Hepatocyte (in vitro differentiated cells): ENCODE results near the gene ZNF804B. TPM values are rescaled to one million over a fixed set of nuclear protein-coding genes. Genes with fewer than 3 reads are reported as not detected.

Experiments used
- DNase-seq: peaks from one replicate; pipeline ENCODE4 v3.0.0-alpha.2; 2016; ENCODE audit warnings: low spot score
- H2AFZ ChIP-seq: fragments of 200-600 bp; sonication (generic); 2 replicates; pipeline ENCODE4 v1.6.0; 2016; ENCODE audit warnings: antibody characterized with exemption, mild to moderate bottlenecking
- H3K27ac ChIP-seq: fragments of 200-600 bp; sonication (generic); 2 replicates; pipeline ENCODE4 v1.5.1; 2016; ENCODE audit warnings: mild to moderate bottlenecking
- H3K27me3 ChIP-seq: fragments of 200-600 bp; sonication (generic); 2 replicates; pipeline ENCODE4 v1.6.1; 2016
- H3K36me3 ChIP-seq: fragments of 200-600 bp; sonication (generic); replicated peaks from 2 replicates; pipeline ENCODE4 v1.5.1; 2016; ENCODE audit warnings: low read depth; ENCODE audit not compliant: insufficient read depth
- H3K4me1 ChIP-seq: fragments of 200-600 bp; sonication (generic); 2 replicates; pipeline ENCODE4 v1.5.1; 2016; ENCODE audit warnings: mild to moderate bottlenecking, moderate library complexity; ENCODE audit not compliant: insufficient read depth
- H3K4me2 ChIP-seq: fragments of 200-600 bp; sonication (generic); 2 replicates; pipeline ENCODE4 v1.6.0; 2016
- H3K4me3 ChIP-seq: fragments of 200-600 bp; sonication (generic); 2 replicates; pipeline ENCODE4 v1.5.1; 2016; ENCODE audit warnings: mild to moderate bottlenecking
- H3K79me2 ChIP-seq: fragments of 200-600 bp; sonication (generic); 2 replicates; pipeline ENCODE4 v1.6.0; 2017; ENCODE audit warnings: mild to moderate bottlenecking
- H3K9me2 ChIP-seq: fragments of 200-600 bp; sonication (generic); replicated peaks from 2 replicates; pipeline ENCODE4 v1.6.0; 2017; ENCODE audit warnings: mild to moderate bottlenecking; ENCODE audit not compliant: insufficient read depth
- H3K9me3 ChIP-seq: fragments of 200-600 bp; sonication (generic); 2 replicates; pipeline ENCODE4 v1.5.1; 2016; ENCODE audit warnings: low read depth, mild to moderate bottlenecking
- H4K20me1 ChIP-seq: fragments of 200-600 bp; sonication (generic); 2 replicates; pipeline ENCODE4 v1.6.0; 2016; ENCODE audit warnings: mild to moderate bottlenecking; ENCODE audit not compliant: insufficient read depth, poor library complexity, severe bottlenecking
- EZH2 ChIP-seq: fragments of 200-600 bp; sonication (generic); IDR thresholded peaks from 2 replicates; pipeline ENCODE4 v1.6.1; 2016; ENCODE audit warnings: antibody characterized with exemption, mild to moderate bottlenecking, borderline replicate concordance
- EZH2phosphoT487 ChIP-seq: fragments of 200-600 bp; sonication (generic); IDR thresholded peaks from one replicate; pipeline ENCODE4 v1.6.1; 2018; ENCODE audit warnings: antibody characterized with exemption, mild to moderate bottlenecking, low read depth, moderate library complexity; ENCODE audit not compliant: unreplicated experiment, severe bottlenecking
- WGBS: methylation state at CpG from one replicate; pipeline ENCODE4 v1.1.6; 2016; ENCODE audit warnings: low lambda C conversion rate; ENCODE audit errors: missing lambda C conversion rate; 5-methylcytosine and 5-hydroxymethylcytosine counted together
- polyA plus RNA-seq: library from polyadenylated mRNA; unstranded; fragments of >200 nt; fragmentation: Nextera tagmentation; extraction: Ambion mirVana; gene quantifications from 2 replicates; pipeline ENCODE4 v1.2.1, GENCODE V29; 2016
- total RNA-seq: library from RNA; depleted of rRNA; stranded (reverse); fragments of >200 nt; gene quantifications from 2 replicates; pipeline ENCODE4 v1.2.3, GENCODE V29; 2014
- TF ChIP-seq, protein P1 (sequence below): fragments of 200-600 bp; sonication (generic); IDR thresholded peaks from 2 replicates; pipeline ENCODE4 v1.5.1; 2016; ENCODE audit warnings: antibody characterized with exemption, mild to moderate bottlenecking; ENCODE audit not compliant: poor library complexity

Gene ZNF804B
- total and polyA plus RNA-seq, 2 experiments from 2014 or later: not detected

DNA sequence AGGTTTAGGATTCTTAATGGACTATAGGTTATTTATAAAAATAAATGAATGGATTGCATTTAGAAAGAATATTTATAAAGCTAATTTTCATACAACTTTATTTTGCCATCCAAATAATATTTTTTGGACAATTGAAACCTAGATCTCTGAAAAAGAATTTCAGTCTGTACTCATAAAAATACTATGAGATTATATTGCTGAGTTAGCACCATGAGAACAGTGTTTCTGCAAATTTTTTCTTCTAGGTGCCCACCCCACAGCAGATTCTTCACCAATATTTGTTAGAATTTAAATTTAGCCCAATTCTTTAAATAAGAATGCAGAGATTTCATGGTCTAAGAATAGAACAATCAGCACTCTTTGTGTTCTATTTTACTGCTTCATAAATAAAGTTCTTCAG, 121.6 kb downstream of the ZNF804B start:
- TF ChIP-seq EZH2: no peak
- TF ChIP-seq, protein P1, sequence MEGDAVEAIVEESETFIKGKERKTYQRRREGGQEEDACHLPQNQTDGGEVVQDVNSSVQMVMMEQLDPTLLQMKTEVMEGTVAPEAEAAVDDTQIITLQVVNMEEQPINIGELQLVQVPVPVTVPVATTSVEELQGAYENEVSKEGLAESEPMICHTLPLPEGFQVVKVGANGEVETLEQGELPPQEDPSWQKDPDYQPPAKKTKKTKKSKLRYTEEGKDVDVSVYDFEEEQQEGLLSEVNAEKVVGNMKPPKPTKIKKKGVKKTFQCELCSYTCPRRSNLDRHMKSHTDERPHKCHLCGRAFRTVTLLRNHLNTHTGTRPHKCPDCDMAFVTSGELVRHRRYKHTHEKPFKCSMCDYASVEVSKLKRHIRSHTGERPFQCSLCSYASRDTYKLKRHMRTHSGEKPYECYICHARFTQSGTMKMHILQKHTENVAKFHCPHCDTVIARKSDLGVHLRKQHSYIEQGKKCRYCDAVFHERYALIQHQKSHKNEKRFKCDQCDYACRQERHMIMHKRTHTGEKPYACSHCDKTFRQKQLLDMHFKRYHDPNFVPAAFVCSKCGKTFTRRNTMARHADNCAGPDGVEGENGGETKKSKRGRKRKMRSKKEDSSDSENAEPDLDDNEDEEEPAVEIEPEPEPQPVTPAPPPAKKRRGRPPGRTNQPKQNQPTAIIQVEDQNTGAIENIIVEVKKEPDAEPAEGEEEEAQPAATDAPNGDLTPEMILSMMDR: no peak
- TF ChIP-seq EZH2phosphoT487: no peak
- H3K4me3 ChIP-seq: no peak overlapping the region
- H3K27ac ChIP-seq: no peak overlapping the region

DNA sequence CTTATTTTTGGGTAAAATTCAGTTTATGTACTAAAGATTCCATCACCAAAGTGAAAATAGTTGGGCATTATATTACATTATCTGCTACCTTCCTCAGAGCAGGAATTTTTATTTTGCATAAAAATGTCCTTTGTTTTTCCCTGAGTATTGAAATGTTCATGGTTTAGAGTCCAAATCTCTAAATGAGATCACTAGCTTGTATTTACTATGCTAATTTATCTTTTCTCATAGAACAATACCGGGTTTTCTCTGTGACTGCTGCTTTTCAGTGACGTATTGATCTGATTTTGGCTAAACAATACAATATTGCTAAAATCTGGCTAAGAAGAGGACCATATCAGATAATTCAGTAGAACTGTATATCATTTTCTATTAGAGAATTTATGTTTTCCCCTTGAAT, 125.6 kb downstream of the ZNF804B start:
- H3K4me1 ChIP-seq: no peaks in the 10 kb centered on the region
- H2AFZ ChIP-seq: no peak overlapping the region
- H3K9me3 ChIP-seq: no peaks in the 10 kb centered on the region
- no peaks in the 10 kb centered on the region for H3K27me3 ChIP-seq
- no peaks in the 10 kb centered on the region for H3K79me2 ChIP-seq
- WGBS: 62% methylated on average over 2 of the region's 2 CpGs
- H3K9me2 ChIP-seq: no peaks in the 10 kb centered on the region
- no peak overlapping the region for H3K4me3 ChIP-seq
- no peak for DNase-seq
- no peaks in the 10 kb centered on the region for H3K36me3 ChIP-seq
- H3K4me2 ChIP-seq: no peak overlapping the region
- no peak for TF ChIP-seq EZH2phosphoT487
- TF ChIP-seq, protein P1: no peak
- no peak for TF ChIP-seq EZH2
- H4K20me1 ChIP-seq: no peaks in the 10 kb centered on the region
- no peak overlapping the region for H3K27ac ChIP-seq

More for the DNA sequence above, 121.6 kb downstream of the ZNF804B start:
- Histone ChIP-seq H3K9me2 (no peaks in the 10 kb centered on the region), H2AFZ (no peak overlapping the region), H4K20me1 (no peaks in the 10 kb centered on the region), H3K4me1 (no peaks in the 10 kb centered on the region), H3K79me2 (no peaks in the 10 kb centered on the region), H3K27me3 (no peaks in the 10 kb centered on the region), H3K9me3 (no peaks in the 10 kb centered on the region), H3K36me3 (no peaks in the 10 kb centered on the region), H3K4me2 (no peak overlapping the region)
- no peak for DNase-seq

DNA sequence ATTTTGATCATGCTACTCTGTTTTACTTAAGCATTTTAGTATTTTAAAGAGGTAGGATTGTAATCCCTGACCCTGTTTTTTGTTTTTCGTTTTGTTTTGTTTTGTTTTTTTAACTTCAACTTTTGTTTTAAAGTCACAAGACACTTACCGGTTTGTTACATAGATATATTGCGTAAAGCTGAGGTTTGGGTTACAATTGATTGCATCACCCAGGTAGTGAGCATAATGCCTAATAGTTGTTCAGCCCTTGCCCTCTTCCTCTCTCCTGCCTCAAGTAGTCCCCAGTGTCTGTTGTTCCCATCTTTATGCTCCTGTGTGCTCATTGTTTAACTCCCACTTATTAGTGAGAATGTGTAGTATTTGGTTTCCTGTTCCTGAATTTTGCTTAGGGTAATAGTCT, 129.2 kb downstream of the ZNF804B start:
- no peaks in the 10 kb centered on the region for H3K36me3 ChIP-seq
- H3K4me3 ChIP-seq: no peak overlapping the region
- no peaks in the 10 kb centered on the region for H3K79me2 ChIP-seq
- no peaks in the 10 kb centered on the region for H3K4me1 ChIP-seq
- H4K20me1 ChIP-seq: no peaks in the 10 kb centered on the region
- H3K9me3 ChIP-seq: no peaks in the 10 kb centered on the region
- H3K4me2 ChIP-seq: no peak overlapping the region
- no peaks in the 10 kb centered on the region for H3K27me3 ChIP-seq
- DNase-seq: no peak
- no peaks in the 10 kb centered on the region for H3K9me2 ChIP-seq
- WGBS: 79% methylated on average over 3 of the region's 3 CpGs
- TF ChIP-seq EZH2phosphoT487 (no peak), EZH2 (no peak)
- TF ChIP-seq, protein P1: no peak
- H3K27ac ChIP-seq: no peak overlapping the region
- H2AFZ ChIP-seq: no peak overlapping the region

DNA sequence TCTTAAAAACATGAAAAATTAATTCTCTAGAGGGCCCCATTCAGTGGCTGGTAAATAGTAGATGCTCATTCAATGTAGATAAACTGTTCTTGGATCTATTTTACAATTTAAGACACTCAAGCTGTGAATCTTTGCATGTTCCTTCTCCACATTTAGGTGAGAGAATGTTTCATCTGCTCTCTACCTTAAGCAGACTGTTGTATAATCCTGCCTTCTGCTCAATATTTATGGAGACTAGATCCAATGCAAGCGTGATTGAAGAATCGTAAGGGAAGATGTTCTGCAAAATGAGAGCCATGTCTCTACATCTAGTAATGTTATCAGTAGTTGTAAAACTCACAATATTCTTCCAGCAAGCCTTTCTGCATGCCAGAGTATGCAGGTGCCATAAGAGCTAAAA, 151.0 kb downstream of the ZNF804B start:
- no peak overlapping the region for H3K27ac ChIP-seq
- DNase-seq: no peak
- no peak overlapping the region for H2AFZ ChIP-seq
- WGBS: 88% methylated on average over 2 of the region's 2 CpGs
- H3K36me3 ChIP-seq: no peaks in the 10 kb centered on the region
- no peaks in the 10 kb centered on the region for H3K9me3 ChIP-seq
- H3K4me1 ChIP-seq: no peaks in the 10 kb centered on the region
- TF ChIP-seq EZH2phosphoT487: no peak
- TF ChIP-seq, protein P1: no peak
- no peak for TF ChIP-seq EZH2
- H3K79me2 ChIP-seq: no peaks in the 10 kb centered on the region
- no peak overlapping the region for H3K4me3 ChIP-seq
- H4K20me1 ChIP-seq: no peaks in the 10 kb centered on the region
- H3K9me2 ChIP-seq: no peaks in the 10 kb centered on the region
- no peak overlapping the region for H3K4me2 ChIP-seq
- no peaks in the 10 kb centered on the region for H3K27me3 ChIP-seq
